ENCODE results near the gene ARHGEF7. TPM values are rescaled to one million over a fixed set of nuclear protein-coding genes. Genes with fewer than 3 reads are reported as not detected.

Gene ARHGEF7
- total RNA-seq, 3 donors from 2014 or later (not counting 1 experiment from before 2014, with no cell fraction given), result 99.9 to 135 (median 105) TPM

DNA sequence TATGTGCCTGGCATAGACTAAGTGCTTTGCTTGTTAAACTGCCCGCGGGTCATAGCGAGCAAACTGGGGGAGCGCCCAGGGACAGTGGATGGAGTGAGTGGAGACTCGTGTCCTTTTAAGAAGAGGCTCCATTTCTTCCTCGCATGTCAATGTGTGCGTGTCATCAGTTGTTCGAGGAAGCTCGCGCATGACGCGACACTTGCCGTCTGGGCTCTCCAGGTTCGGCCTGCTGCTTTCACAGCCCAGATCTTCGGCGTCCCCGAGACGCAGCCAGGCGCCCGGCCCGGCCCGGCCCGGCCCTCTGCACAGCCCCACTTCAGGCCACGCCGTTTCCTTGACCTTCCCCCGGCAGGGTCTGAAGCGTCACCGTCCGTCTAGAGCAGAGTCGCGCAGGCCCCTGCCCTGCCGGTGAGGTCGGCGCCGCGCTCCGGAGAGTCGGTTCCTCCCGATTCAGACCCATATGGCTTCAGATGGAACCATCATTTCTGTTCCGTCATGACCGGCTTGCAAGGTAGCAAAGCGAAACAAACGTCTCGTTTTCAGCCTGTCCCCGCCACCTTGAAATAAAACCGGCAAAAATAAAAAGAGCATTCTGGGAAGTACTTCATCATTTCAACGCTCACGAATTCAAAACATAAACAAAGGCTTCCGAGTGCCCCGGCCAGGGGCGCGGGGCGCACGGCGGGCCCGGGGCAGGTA, 599 bp upstream of the ARHGEF7 start:
- no peak overlapping the region for H3K27ac Mint-ChIP-seq
- H3K4me3 Mint-ChIP-seq, result peak overlapping the region; percentile 89
- Histone ChIP-seq H3K4me3 (ENCODE audit: low read length) (peak overlapping the region; percentile 35), H3K27ac (ENCODE audit: low read length) (no peak overlapping the region), H3K4me1 (ENCODE audit: control insufficient read depth, insufficient read depth, low read length) (peaks cover 16% of the 10 kb centered on the region), H3K27me3 (ENCODE audit: control insufficient read depth, insufficient read depth, low read length) (peaks cover 33% of the 10 kb centered on the region), H3K36me3 (ENCODE audit: control insufficient read depth, insufficient read depth, low read length) (no peaks in the 10 kb centered on the region), H3K9me3 (ENCODE audit: control insufficient read depth, insufficient read depth, low read length) (no peaks in the 10 kb centered on the region)
- WGBS (ENCODE audit: insufficient coverage), result 2% methylated on average over 56 of the region's 56 CpGs
- peak in 2 of 3 donors; percentile 38 to 60 for ATAC-seq
- H3K36me3 Mint-ChIP-seq, result no peaks in the 10 kb centered on the region
- intact Hi-C loops (cut with micrococcal nuclease), result no loop called here
- peak in 1 of 2 donors; percentile 52 for DNase-seq
- peaks cover 5 to 13% of the 10 kb centered on the region in 2 donors for H3K4me1 Mint-ChIP-seq
- H3K9me3 Mint-ChIP-seq, result no peaks in the 10 kb centered on the region
- TF ChIP-seq, protein P1, sequence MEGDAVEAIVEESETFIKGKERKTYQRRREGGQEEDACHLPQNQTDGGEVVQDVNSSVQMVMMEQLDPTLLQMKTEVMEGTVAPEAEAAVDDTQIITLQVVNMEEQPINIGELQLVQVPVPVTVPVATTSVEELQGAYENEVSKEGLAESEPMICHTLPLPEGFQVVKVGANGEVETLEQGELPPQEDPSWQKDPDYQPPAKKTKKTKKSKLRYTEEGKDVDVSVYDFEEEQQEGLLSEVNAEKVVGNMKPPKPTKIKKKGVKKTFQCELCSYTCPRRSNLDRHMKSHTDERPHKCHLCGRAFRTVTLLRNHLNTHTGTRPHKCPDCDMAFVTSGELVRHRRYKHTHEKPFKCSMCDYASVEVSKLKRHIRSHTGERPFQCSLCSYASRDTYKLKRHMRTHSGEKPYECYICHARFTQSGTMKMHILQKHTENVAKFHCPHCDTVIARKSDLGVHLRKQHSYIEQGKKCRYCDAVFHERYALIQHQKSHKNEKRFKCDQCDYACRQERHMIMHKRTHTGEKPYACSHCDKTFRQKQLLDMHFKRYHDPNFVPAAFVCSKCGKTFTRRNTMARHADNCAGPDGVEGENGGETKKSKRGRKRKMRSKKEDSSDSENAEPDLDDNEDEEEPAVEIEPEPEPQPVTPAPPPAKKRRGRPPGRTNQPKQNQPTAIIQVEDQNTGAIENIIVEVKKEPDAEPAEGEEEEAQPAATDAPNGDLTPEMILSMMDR (IDR thresholded peaks at IDR 0.05), result no peak
- peaks cover 61 to 91% of the 10 kb centered on the region in 2 donors for H3K27me3 Mint-ChIP-seq (ENCODE audit: low read depth in 2 of 2)

DNA sequence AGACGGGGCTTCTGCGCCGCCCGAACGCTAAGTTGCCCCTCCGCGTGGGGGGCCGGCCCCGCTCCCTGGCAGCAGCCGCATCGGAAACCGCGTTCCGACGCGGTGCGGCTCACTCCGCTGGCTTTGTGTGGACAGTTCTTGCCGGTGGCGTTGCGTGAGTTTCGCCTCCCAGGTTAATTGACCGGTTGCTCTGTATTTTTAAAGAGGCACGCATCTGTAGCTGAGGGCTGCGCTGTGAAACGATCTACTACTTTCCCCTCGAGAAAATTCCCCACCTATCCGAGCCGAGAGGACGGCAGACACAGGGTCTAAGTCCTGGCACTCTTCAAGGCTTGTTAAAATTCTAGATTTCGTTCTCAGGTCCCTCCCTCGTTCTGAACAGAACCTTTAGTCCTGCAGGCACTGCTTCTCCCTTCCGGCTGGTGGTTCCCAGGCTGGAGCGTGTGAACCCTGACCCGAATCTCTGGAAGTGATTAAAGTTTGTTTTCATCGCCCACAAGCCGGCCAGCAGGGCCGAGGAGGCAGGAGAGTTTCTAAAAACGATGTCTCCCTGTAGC, 933 bp downstream of the ARHGEF7 start:
- DNase-seq, result peak in 1 of 2 donors; percentile 15
- WGBS (ENCODE audit: insufficient coverage), result 2% methylated on average over 38 of the region's 39 CpGs
- H3K27ac Mint-ChIP-seq, result no peak overlapping the region

DNA sequence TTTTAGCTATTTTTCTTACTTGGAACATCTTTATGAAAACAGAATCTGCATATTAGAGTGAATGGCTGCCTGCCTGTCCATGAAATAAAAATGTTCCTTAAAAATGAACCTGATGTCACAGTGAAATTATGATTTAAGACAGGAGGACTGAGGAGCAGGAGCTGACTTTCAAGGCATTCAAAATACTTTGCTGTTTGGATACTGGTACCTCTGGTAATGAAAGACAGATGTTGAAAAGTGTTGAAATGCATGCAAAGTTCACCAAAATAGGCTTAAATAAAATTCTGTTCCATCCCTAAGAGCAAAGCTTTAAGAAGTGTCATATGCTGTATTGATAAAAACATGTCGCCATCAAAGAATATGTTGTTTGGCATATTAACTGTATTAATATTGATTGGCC, 1.7 kb downstream of the ARHGEF7 start:
- intact Hi-C loops (cut with micrococcal nuclease), result no loop called here
- no peak overlapping the region for H3K4me3 ChIP-seq (ENCODE audit: low read length)
- Mint-ChIP-seq H3K27me3 (ENCODE audit: low read depth in 2 of 2) (peaks cover 57 to 85% of the 10 kb centered on the region in 2 donors), H3K4me1 (peaks cover 5 to 13% of the 10 kb centered on the region in 2 donors), H3K36me3 (no peaks in the 10 kb centered on the region), H3K27ac (no peak overlapping the region), H3K9me3 (no peaks in the 10 kb centered on the region), H3K4me3 (peak overlapping the region; percentile 25)
- DNase-seq (no peak), ATAC-seq (no peak)
- H3K9me3 ChIP-seq (ENCODE audit: control insufficient read depth, insufficient read depth, low read length), result no peaks in the 10 kb centered on the region
- H3K4me1 ChIP-seq (ENCODE audit: control insufficient read depth, insufficient read depth, low read length), result peaks cover 16% of the 10 kb centered on the region
- H3K27ac ChIP-seq (ENCODE audit: low read length), result no peak overlapping the region
- H3K36me3 ChIP-seq (ENCODE audit: control insufficient read depth, insufficient read depth, low read length), result no peaks in the 10 kb centered on the region
- TF ChIP-seq, protein P1 (IDR thresholded peaks at IDR 0.05), result no peak
- H3K27me3 ChIP-seq (ENCODE audit: control insufficient read depth, insufficient read depth, low read length), result peaks cover 30% of the 10 kb centered on the region
- WGBS (ENCODE audit: insufficient coverage), result no CpG with 5 or more reads among the region's 1 CpG

More for the DNA sequence above, 933 bp downstream of the ARHGEF7 start:
- Mint-ChIP-seq H3K27me3 (ENCODE audit: low read depth in 2 of 2) (peaks cover 63 to 91% of the 10 kb centered on the region in 2 donors), H3K4me1 (peaks cover 5 to 13% of the 10 kb centered on the region in 2 donors), H3K36me3 (no peaks in the 10 kb centered on the region), H3K9me3 (no peaks in the 10 kb centered on the region), H3K4me3 (peak overlapping the region; percentile 80)
- Histone ChIP-seq H3K4me3 (ENCODE audit: low read length) (no peak overlapping the region), H3K4me1 (ENCODE audit: control insufficient read depth, insufficient read depth, low read length) (peaks cover 16% of the 10 kb centered on the region), H3K9me3 (ENCODE audit: control insufficient read depth, insufficient read depth, low read length) (no peaks in the 10 kb centered on the region), H3K27me3 (ENCODE audit: control insufficient read depth, insufficient read depth, low read length) (peaks cover 33% of the 10 kb centered on the region), H3K36me3 (ENCODE audit: control insufficient read depth, insufficient read depth, low read length) (no peaks in the 10 kb centered on the region), H3K27ac (ENCODE audit: low read length) (no peak overlapping the region)
- TF ChIP-seq, protein P1 (IDR thresholded peaks at IDR 0.05), result no peak
- intact Hi-C loops (cut with micrococcal nuclease), result no loop called here
- ATAC-seq, result no peak

Measured in natural killer cell (primary cell).